Natural killer cell (primary cell): Measurements from ENCODE around the gene GDPD4. TPM values are rescaled to one million over a fixed set of nuclear protein-coding genes. Genes with fewer than 3 reads are reported as not detected.

ENCODE experiments used
- ATAC-seq, 3 donors: fragments of 150-1000 bp in 2 of 3; fragments of 200-7000 bp in 1 of 3; cut with Tn5 transposase; 1 replicate in 1 of 3; 2 replicates in 2 of 3; pipeline ENCODE4 v1.10.0; 2021; ENCODE audit warnings: mild to moderate bottlenecking in 2 of 3, moderate library complexity in 2 of 3
- DNase-seq, 2 donors: peaks; one replicate each; pipeline versions ENCODE4 v3.0.0 to v3.0.0-alpha.2; 2013 to 2021; ENCODE audit warnings: mixed read lengths in 1 of 2
- H3K27ac ChIP-seq: one replicate; pipeline ENCODE4 v1.5.1; 2013; ENCODE audit warnings: mild to moderate bottlenecking, low read length
- H3K27me3 ChIP-seq: one replicate; pipeline ENCODE4 v1.6.1; 2013; ENCODE audit warnings: low read length; ENCODE audit not compliant: control insufficient read depth, insufficient read depth
- H3K36me3 ChIP-seq: one replicate; pipeline ENCODE4 v1.6.1; 2013; ENCODE audit warnings: low read length; ENCODE audit not compliant: control insufficient read depth, insufficient read depth
- H3K4me1 ChIP-seq: one replicate; pipeline ENCODE4 v1.6.1; 2013; ENCODE audit warnings: low read length; ENCODE audit not compliant: control insufficient read depth, insufficient read depth
- H3K4me3 ChIP-seq: one replicate; pipeline ENCODE4 v1.5.1; 2013; ENCODE audit warnings: low read length
- H3K9me3 ChIP-seq: one replicate; pipeline ENCODE4 v1.6.1; 2013; ENCODE audit warnings: low read length; ENCODE audit not compliant: control insufficient read depth, insufficient read depth
- H3K27ac Mint-ChIP-seq, 2 donors: one replicate each; pipeline ENCODE4 v1.8.0; 2022; ENCODE audit warnings: mild to moderate bottlenecking in 2 of 2, mixed read lengths in 2 of 2, moderate library complexity in 1 of 2
- H3K27me3 Mint-ChIP-seq, 2 donors: one replicate each; pipeline ENCODE4 v1.8.0; 2022; ENCODE audit warnings: low read depth in 2 of 2, mixed read lengths in 2 of 2
- H3K36me3 Mint-ChIP-seq: one replicate; pipeline ENCODE4 v1.8.0; 2022; ENCODE audit warnings: mixed read lengths
- H3K4me1 Mint-ChIP-seq, 2 donors: one replicate each; pipeline ENCODE4 v1.8.0; 2022; ENCODE audit warnings: mixed read lengths in 2 of 2
- H3K4me3 Mint-ChIP-seq: one replicate; pipeline ENCODE4 v1.8.0; 2022; ENCODE audit warnings: mild to moderate bottlenecking, moderate library complexity, mixed read lengths
- H3K9me3 Mint-ChIP-seq, 2 donors: one replicate each; pipeline ENCODE4 v1.8.0; 2022; ENCODE audit warnings: mixed read lengths in 2 of 2
- WGBS: methylation state at CpG from one replicate; pipeline ENCODE4 v1.1.7; 2013; ENCODE audit warnings: missing lambda C conversion rate; ENCODE audit not compliant: insufficient coverage; 5-methylcytosine and 5-hydroxymethylcytosine counted together
- intact Hi-C: fragments of 100-400 bp; cut with micrococcal nuclease; formaldehyde crosslinking; loops from one replicate; pipeline ENCODE4 v1.14.2; 2022
- total RNA-seq, 4 donors: library from RNA; stranded (reverse); fragments of 120-200 nt in 1 of 4; gene quantifications; one replicate each; pipeline versions ENCODE4 v1.2.3 to v1.2.4, GENCODE V29; 2013 to 2022
- TF ChIP-seq, protein P1 (sequence below): fragments of 200-600 bp; IDR thresholded peaks from one replicate; pipeline ENCODE4 v1.8.0; 2022; ENCODE audit warnings: antibody characterized with exemption

GDPD4 gene
- total RNA-seq, 3 donors from 2014 or later (not counting 1 experiment from before 2014, with no cell fraction given): not detected

DNA sequence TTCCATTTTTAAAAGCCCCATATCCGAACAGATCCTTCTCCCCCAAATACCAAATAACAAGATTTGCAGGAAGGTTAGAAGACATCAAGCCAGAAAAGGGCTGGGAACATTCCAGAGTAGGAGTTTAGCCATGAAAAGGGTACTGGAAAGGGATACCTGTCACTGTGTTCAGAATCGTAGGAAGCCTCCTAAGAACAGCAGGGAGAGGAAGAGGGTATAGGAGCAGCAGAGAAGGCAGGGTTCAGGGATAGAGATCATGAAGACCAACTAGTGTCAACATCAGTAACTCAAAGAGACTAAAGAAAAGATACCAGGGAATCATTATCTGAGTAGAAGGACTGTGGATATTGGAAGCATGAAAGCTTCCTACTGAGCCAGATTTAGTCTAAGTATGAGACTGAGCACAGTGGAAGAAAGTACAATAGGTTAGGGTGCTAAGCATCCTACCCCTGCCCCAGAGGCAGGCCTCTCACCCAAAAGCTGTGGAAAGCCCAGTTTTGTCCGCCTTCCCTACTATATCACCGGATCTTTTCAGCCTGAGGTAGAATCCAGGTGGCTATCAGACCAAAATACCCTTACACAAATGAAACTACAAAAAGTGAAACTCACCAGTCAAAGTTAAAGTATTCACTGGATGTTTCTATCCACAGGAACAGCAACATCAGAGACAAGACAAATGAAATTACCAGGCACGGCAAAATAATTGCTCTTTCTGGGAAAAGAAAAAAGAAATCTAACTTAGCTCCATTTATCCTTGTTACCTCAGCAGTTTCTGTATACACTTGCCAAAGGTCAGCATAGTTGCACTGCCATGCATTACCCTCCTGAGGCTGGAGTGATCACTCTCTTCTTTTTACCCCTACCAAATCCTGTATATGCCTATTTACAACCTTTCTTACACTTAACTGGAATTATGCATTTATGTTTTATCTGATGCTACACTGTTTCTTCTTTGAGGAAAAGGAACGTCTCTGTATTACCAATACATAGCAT, 16.7 kb downstream of the GDPD4 start:
- no peaks in the 10 kb centered on the region for H3K36me3 Mint-ChIP-seq
- Histone ChIP-seq H3K36me3 (no peaks in the 10 kb centered on the region), H3K27me3 (peaks cover 2% of the 10 kb centered on the region), H3K9me3 (no peaks in the 10 kb centered on the region), H3K27ac (no peak overlapping the region), H3K4me3 (no peak overlapping the region), H3K4me1 (no peaks in the 10 kb centered on the region)
- H3K9me3 Mint-ChIP-seq: no peaks in the 10 kb centered on the region
- DNase-seq (no peak), ATAC-seq (no peak)
- intact Hi-C loops: no loop called here
- H3K27ac Mint-ChIP-seq: no peak overlapping the region
- peaks cover 15 to 28% of the 10 kb centered on the region in 2 donors for H3K27me3 Mint-ChIP-seq
- TF ChIP-seq, protein P1, sequence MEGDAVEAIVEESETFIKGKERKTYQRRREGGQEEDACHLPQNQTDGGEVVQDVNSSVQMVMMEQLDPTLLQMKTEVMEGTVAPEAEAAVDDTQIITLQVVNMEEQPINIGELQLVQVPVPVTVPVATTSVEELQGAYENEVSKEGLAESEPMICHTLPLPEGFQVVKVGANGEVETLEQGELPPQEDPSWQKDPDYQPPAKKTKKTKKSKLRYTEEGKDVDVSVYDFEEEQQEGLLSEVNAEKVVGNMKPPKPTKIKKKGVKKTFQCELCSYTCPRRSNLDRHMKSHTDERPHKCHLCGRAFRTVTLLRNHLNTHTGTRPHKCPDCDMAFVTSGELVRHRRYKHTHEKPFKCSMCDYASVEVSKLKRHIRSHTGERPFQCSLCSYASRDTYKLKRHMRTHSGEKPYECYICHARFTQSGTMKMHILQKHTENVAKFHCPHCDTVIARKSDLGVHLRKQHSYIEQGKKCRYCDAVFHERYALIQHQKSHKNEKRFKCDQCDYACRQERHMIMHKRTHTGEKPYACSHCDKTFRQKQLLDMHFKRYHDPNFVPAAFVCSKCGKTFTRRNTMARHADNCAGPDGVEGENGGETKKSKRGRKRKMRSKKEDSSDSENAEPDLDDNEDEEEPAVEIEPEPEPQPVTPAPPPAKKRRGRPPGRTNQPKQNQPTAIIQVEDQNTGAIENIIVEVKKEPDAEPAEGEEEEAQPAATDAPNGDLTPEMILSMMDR: no peak
- no peaks in the 10 kb centered on the region for H3K4me1 Mint-ChIP-seq
- WGBS: 83% methylated on average over 6 of the region's 6 CpGs
- H3K4me3 Mint-ChIP-seq: no peak overlapping the region

DNA sequence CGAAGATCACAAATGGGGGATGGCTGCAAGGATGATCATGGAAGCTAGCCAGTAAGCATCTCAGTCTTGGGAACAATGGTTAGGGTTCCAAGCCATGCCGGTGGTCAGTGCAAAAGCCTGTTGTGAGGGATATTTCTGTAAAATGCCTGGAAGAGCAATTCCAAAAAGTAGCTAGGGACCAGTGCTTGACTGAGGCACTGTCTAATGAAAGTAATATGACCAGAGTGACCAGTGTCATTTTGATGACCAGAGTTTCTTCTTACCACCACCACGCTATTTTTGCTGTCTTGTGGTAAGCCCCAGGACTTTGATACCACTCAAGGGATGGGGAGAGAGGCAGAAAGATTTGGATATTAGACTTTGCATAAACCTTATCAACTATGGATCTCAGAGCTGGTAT, 18.4 kb downstream of the GDPD4 start:
- Mint-ChIP-seq H3K27me3 (peaks cover 13 to 37% of the 10 kb centered on the region in 2 donors), H3K27ac (no peak overlapping the region), H3K4me3 (no peak overlapping the region), H3K9me3 (no peaks in the 10 kb centered on the region), H3K4me1 (no peaks in the 10 kb centered on the region), H3K36me3 (no peaks in the 10 kb centered on the region)
- Histone ChIP-seq H3K36me3 (no peaks in the 10 kb centered on the region), H3K4me1 (no peaks in the 10 kb centered on the region), H3K4me3 (no peak overlapping the region), H3K27ac (no peak overlapping the region), H3K9me3 (no peaks in the 10 kb centered on the region), H3K27me3 (peaks cover 2% of the 10 kb centered on the region)
- WGBS: 32% methylated on average over 2 of the region's 3 CpGs
- DNase-seq: no peak
- TF ChIP-seq, protein P1: no peak
- intact Hi-C loops: no loop called here
- ATAC-seq: no peak

DNA sequence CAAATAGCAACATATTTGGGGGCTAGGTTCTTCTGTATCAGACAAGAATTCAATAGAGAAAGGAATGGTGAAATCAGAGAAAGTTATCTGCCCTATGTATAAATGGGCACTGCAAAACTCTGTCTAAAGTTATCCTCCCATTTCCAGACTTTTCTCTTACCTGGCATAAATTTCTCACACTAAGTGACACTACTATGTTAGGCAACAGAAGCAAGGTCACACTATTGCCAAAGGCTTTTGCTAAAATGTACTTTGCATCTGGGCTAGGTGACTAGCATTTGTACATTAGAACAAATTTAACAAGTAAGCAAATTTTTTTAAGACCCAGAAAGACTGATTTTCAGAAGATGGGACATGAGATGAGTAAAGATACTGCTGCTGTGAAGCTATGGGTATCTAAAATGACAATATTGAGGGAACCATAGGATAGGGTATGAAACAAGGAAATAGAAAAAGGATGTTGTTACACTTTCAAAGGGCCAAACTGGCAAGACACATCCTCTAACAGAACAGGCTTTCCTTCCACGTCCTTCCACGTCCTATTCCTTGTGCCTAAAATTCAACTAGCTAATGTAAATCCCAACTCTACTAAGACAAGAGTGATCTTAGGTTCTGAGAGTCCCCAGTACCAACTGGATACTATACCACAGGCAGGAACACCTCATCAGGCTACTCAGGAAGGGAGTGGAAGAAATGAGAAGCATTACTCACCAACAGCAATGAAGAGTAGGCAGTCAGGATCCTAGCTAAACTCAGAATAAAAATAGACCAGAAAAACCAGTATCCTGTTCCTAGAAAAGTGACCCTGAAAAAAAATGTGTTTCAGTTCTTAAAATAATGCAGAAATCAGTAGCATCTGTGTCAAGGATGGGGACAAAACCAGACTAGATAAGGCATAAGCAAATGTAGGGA, 22.6 kb downstream of the GDPD4 start:
- H3K4me1 ChIP-seq: no peaks in the 10 kb centered on the region
- Mint-ChIP-seq H3K4me3 (no peak overlapping the region), H3K4me1 (no peaks in the 10 kb centered on the region), H3K27me3 (peaks cover 11 to 33% of the 10 kb centered on the region in 2 donors), H3K9me3 (no peaks in the 10 kb centered on the region), H3K27ac (no peak overlapping the region), H3K36me3 (no peaks in the 10 kb centered on the region)
- H3K27me3 ChIP-seq: no peaks in the 10 kb centered on the region
- ATAC-seq (no peak), DNase-seq (no peak)
- 60% methylated on average over 2 of the region's 2 CpGs for WGBS
- no peak overlapping the region for H3K4me3 ChIP-seq
- intact Hi-C loops: no loop called here
- H3K36me3 ChIP-seq: no peaks in the 10 kb centered on the region
- H3K27ac ChIP-seq: no peak overlapping the region
- TF ChIP-seq, protein P1: no peak
- no peaks in the 10 kb centered on the region for H3K9me3 ChIP-seq
